CD4-positive, alpha-beta T cell (primary cell): ENCODE measurements around the gene NRDC. TPM values are rescaled to one million over a fixed set of nuclear protein-coding genes. Genes with fewer than 3 reads are reported as not detected.

Experiments used
- ATAC-seq: fragments of 200-7000 bp; cut with Tn5 transposase; one replicate; pipeline ENCODE4 v1.10.0; 2022; ENCODE audit warnings: mild to moderate bottlenecking; ENCODE audit not compliant: poor library complexity
- CTCF ChIA-PET: fragments of 350-600 bp; sonication (Branson Sonifier 250); formaldehyde crosslinking; loops from one replicate; lab custom pipeline; 2021; ENCODE audit warnings: antibody characterized with exemption, inconsistent platforms; lab: Charles Lee
- POLR2A ChIA-PET: fragments of 350-600 bp; sonication (Branson Sonifier 250); formaldehyde crosslinking; loops from one replicate; lab custom pipeline; 2021; ENCODE audit warnings: antibody characterized with exemption, inconsistent platforms; lab: Charles Lee
- DNase-seq, 14 experiments: peaks; one replicate each; pipeline ENCODE4 v3.0.0-alpha.2; 2013 to 2020; ENCODE audit warnings: mixed read lengths in 2 of 14
- H3K27ac ChIP-seq, 2 donors: one replicate each; pipeline versions ENCODE4 v1.5.1 to v1.7.0; 2013; ENCODE audit warnings: low read length in 2 of 2, low read depth in 1 of 2, mild to moderate bottlenecking in 1 of 2
- H3K27me3 ChIP-seq, 2 experiments: 1 replicate in 1 of 2; 2 replicates in 1 of 2; pipeline versions ENCODE4 v1.6.1 to v1.7.0; 2013; ENCODE audit warnings: low read length in 2 of 2, control low read depth in 1 of 2, mild to moderate bottlenecking in 1 of 2, moderate library complexity in 1 of 2; ENCODE audit not compliant: insufficient read depth in 2 of 2, control insufficient read depth in 1 of 2
- H3K36me3 ChIP-seq: one replicate; pipeline ENCODE4 v1.6.1; 2013; ENCODE audit warnings: low read length, control low read depth; ENCODE audit not compliant: insufficient read depth
- H3K4me1 ChIP-seq: one replicate; pipeline ENCODE4 v1.6.1; 2013; ENCODE audit warnings: low read length, control low read depth; ENCODE audit not compliant: insufficient read depth
- H3K4me3 ChIP-seq: one replicate; pipeline ENCODE4 v1.5.1; 2013; ENCODE audit warnings: mild to moderate bottlenecking, low read length, moderate library complexity
- H3K9me3 ChIP-seq, 2 experiments: 1 replicate in 1 of 2; 2 replicates in 1 of 2; pipeline versions ENCODE4 v1.6.1 to v1.7.0; 2013; ENCODE audit warnings: low read length in 2 of 2, mild to moderate bottlenecking in 2 of 2, control low read depth in 1 of 2, moderate library complexity in 1 of 2; ENCODE audit not compliant: control insufficient read depth in 1 of 2, insufficient read depth in 1 of 2
- H3K27ac Mint-ChIP-seq: one replicate; pipeline ENCODE4 v1.8.0; 2020; ENCODE audit warnings: mixed read lengths
- H3K27me3 Mint-ChIP-seq: one replicate; pipeline ENCODE4 v1.8.0; 2021; ENCODE audit warnings: mixed read lengths
- H3K36me3 Mint-ChIP-seq: one replicate; pipeline ENCODE4 v1.8.0; 2021; ENCODE audit warnings: low read depth, mixed read lengths
- H3K4me1 Mint-ChIP-seq: one replicate; pipeline ENCODE4 v1.8.0; 2021; ENCODE audit warnings: low read depth, mixed read lengths
- H3K4me3 Mint-ChIP-seq: one replicate; pipeline ENCODE4 v1.8.0; 2020; ENCODE audit warnings: mild to moderate bottlenecking, mixed read lengths
- H3K9me3 Mint-ChIP-seq: one replicate; pipeline ENCODE4 v1.8.0; 2020; ENCODE audit warnings: mixed read lengths
- CTCF ChIP-seq: fragments of 200-600 bp; IDR thresholded peaks from one replicate; pipeline ENCODE4 v1.8.0; 2022; ENCODE audit warnings: antibody characterized with exemption, mild to moderate bottlenecking
- intact Hi-C, 2 experiments: fragments of 100-400 bp; cut with DNase I in 1 of 2; cut with micrococcal nuclease in 1 of 2; formaldehyde crosslinking; loops; one replicate each; pipeline versions ENCODE4 v1.15.1 to v1.9.0; 2023 to 2025; cut with DNase I, micrococcal nuclease
- total RNA-seq, 174 experiments: library from RNA in 2 of 174; stranded (reverse) in 2 of 174; gene quantifications; one replicate each; pipeline ENCODE4 v1.2.3 and lab custom pipeline; 2021 to 2026

Gene NRDC
- total RNA-seq, 2 experiments from 2014 or later, result 59.0 to 62.4 TPM

DNA sequence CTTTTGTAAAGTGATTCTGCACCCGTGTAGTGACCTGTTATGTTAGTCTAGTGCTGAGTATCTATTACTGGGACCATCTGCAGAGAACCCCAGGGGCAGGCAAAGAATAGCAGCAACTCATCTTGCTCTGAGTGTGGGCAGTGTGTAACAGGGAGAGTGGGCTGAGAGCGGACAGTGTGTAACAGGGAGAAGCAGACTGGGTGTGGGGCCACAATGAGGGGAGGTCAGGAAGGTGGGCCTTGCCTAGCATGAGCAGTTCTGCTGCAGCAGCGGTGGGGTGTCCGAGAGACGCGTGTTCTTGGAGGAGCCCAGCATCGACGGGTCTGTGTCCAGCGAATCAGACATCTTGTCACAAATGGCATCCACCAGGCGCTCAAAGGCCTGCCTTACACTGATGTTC is 41.2 kb upstream of the NRDC start:
- POLR2A ChIA-PET, result no interaction called here
- ATAC-seq, result no peak
- H3K27me3 ChIP-seq, result peaks cover 4 to 8% of the 10 kb centered on the region in 2 experiments
- CTCF ChIA-PET, result no interaction called here
- Mint-ChIP-seq H3K36me3 (no peaks in the 10 kb centered on the region), H3K27me3 (peaks cover 45% of the 10 kb centered on the region), H3K4me1 (no peaks in the 10 kb centered on the region), H3K9me3 (no peaks in the 10 kb centered on the region), H3K4me3 (no peak overlapping the region), H3K27ac (no peak overlapping the region)
- no peak overlapping the region for H3K27ac ChIP-seq
- no peak overlapping the region for H3K4me3 ChIP-seq
- DNase-seq, result no peak
- no peaks in the 10 kb centered on the region for H3K4me1 ChIP-seq
- intact Hi-C loops, result no loop called here
- no peaks in the 10 kb centered on the region for H3K9me3 ChIP-seq
- TF ChIP-seq CTCF, result no peak
- no peaks in the 10 kb centered on the region for H3K36me3 ChIP-seq

GRCh38 chr1:51916587-51917405 is 38.3 kb upstream of the NRDC start:
- DNase-seq (no peak), ATAC-seq (no peak)
- Histone ChIP-seq H3K4me1 (no peaks in the 10 kb centered on the region), H3K4me3 (no peak overlapping the region), H3K36me3 (no peaks in the 10 kb centered on the region), H3K9me3 (no peaks in the 10 kb centered on the region), H3K27ac (no peak overlapping the region), H3K27me3 (peaks cover 0 to 8% of the 10 kb centered on the region in 2 experiments)
- no peak overlapping the region for H3K4me3 Mint-ChIP-seq
- no peaks in the 10 kb centered on the region for H3K36me3 Mint-ChIP-seq
- no peaks in the 10 kb centered on the region for H3K9me3 Mint-ChIP-seq
- POLR2A ChIA-PET, result no interaction called here
- no peak for TF ChIP-seq CTCF
- CTCF ChIA-PET, result no interaction called here
- H3K4me1 Mint-ChIP-seq, result no peaks in the 10 kb centered on the region
- intact Hi-C loops, result no loop called here
- H3K27ac Mint-ChIP-seq, result no peak overlapping the region
- H3K27me3 Mint-ChIP-seq, result peaks cover 55% of the 10 kb centered on the region

- TF ChIP-seq CTCF, result no peak
- ChIA-PET POLR2A (no interaction called here), CTCF (no interaction called here)
- Mint-ChIP-seq H3K4me1 (no peaks in the 10 kb centered on the region), H3K27me3 (peaks cover 57% of the 10 kb centered on the region), H3K36me3 (no peaks in the 10 kb centered on the region), H3K9me3 (no peaks in the 10 kb centered on the region), H3K4me3 (no peak overlapping the region), H3K27ac (no peak overlapping the region)
- Histone ChIP-seq H3K27ac (no peak overlapping the region), H3K9me3 (no peaks in the 10 kb centered on the region), H3K36me3 (no peaks in the 10 kb centered on the region), H3K4me3 (no peak overlapping the region), H3K4me1 (no peaks in the 10 kb centered on the region), H3K27me3 (peaks cover 0 to 8% of the 10 kb centered on the region in 2 experiments)
- no peak for ATAC-seq
- intact Hi-C loops, result no loop called here
- DNase-seq, result no peak
These were observed 37.4 kb upstream of the NRDC start for GRCh38 chr1:51915951-51916350.
